Measurements from ENCODE around the gene MVB12B. TPM values are rescaled to one million over a fixed set of nuclear protein-coding genes. Genes with fewer than 3 reads are reported as not detected.

MVB12B gene
- total RNA-seq, 2 experiments from 2014 or later, result 14.3 to 15.3 TPM

GRCh38 chr9:126532019-126532462, 205.4 kb downstream of the MVB12B start:
- no peaks in the 10 kb centered on the region for H3K4me1 Mint-ChIP-seq (ENCODE audit: low read depth)
- H3K4me3 Mint-ChIP-seq, result no peak overlapping the region
- H3K27me3 Mint-ChIP-seq, result peaks cover 11% of the 10 kb centered on the region
- H3K4me3 ChIP-seq (ENCODE audit: low read length), result no peak overlapping the region
- H3K27ac ChIP-seq (ENCODE audit: low read depth in 1 of 2, low read length in 2 of 2), result no peak overlapping the region
- H3K4me1 ChIP-seq (ENCODE audit: insufficient read depth, low read length), result peaks cover 2% of the 10 kb centered on the region
- POLR2A ChIA-PET, result no interaction called here
- H3K36me3 Mint-ChIP-seq (ENCODE audit: low read depth), result no peaks in the 10 kb centered on the region
- CTCF ChIA-PET, result no interaction called here
- ATAC-seq (ENCODE audit: poor library complexity) (no peak), DNase-seq (no peak)
- H3K27ac Mint-ChIP-seq, result no peak overlapping the region
- TF ChIP-seq CTCF (IDR thresholded peaks at IDR 0.05), result no peak
- no peaks in the 10 kb centered on the region for H3K9me3 ChIP-seq (ENCODE audit: control insufficient read depth in 1 of 2, insufficient read depth in 1 of 2, low read length in 2 of 2)
- H3K36me3 ChIP-seq (ENCODE audit: insufficient read depth, low read length), result no peaks in the 10 kb centered on the region
- intact Hi-C loops (cut with DNase I, micrococcal nuclease), result no loop called here
- peaks cover 0 to 3% of the 10 kb centered on the region in 2 experiments for H3K27me3 ChIP-seq (ENCODE audit: control insufficient read depth in 1 of 2, insufficient read depth in 2 of 2, low read length in 2 of 2)
- no peaks in the 10 kb centered on the region for H3K9me3 Mint-ChIP-seq

GRCh38 chr9:126532489-126532888, 205.9 kb downstream of the MVB12B start:
- Mint-ChIP-seq H3K4me1 (ENCODE audit: low read depth) (no peaks in the 10 kb centered on the region), H3K27me3 (peaks cover 11% of the 10 kb centered on the region), H3K9me3 (no peaks in the 10 kb centered on the region), H3K36me3 (ENCODE audit: low read depth) (no peaks in the 10 kb centered on the region), H3K27ac (no peak overlapping the region), H3K4me3 (no peak overlapping the region)
- no peak overlapping the region for H3K4me3 ChIP-seq (ENCODE audit: low read length)
- ATAC-seq (ENCODE audit: poor library complexity) (no peak), DNase-seq (no peak)
- no peak for TF ChIP-seq CTCF (IDR thresholded peaks at IDR 0.05)
- H3K9me3 ChIP-seq (ENCODE audit: control insufficient read depth in 1 of 2, insufficient read depth in 1 of 2, low read length in 2 of 2), result no peaks in the 10 kb centered on the region
- POLR2A ChIA-PET, result no interaction called here
- no peaks in the 10 kb centered on the region for H3K36me3 ChIP-seq (ENCODE audit: insufficient read depth, low read length)
- CTCF ChIA-PET, result no interaction called here
- intact Hi-C loops (cut with DNase I, micrococcal nuclease), result no loop called here
- no peak overlapping the region for H3K27ac ChIP-seq (ENCODE audit: low read depth in 1 of 2, low read length in 2 of 2)
- H3K4me1 ChIP-seq (ENCODE audit: insufficient read depth, low read length), result peaks cover 2% of the 10 kb centered on the region
- peaks cover 0 to 3% of the 10 kb centered on the region in 2 experiments for H3K27me3 ChIP-seq (ENCODE audit: control insufficient read depth in 1 of 2, insufficient read depth in 2 of 2, low read length in 2 of 2)

- TF ChIP-seq CTCF (IDR thresholded peaks at IDR 0.05), result no peak
- H3K4me1 ChIP-seq (ENCODE audit: insufficient read depth, low read length), result peaks cover 2% of the 10 kb centered on the region
- no peaks in the 10 kb centered on the region for H3K36me3 ChIP-seq (ENCODE audit: insufficient read depth, low read length)
- H3K27ac ChIP-seq (ENCODE audit: low read depth in 1 of 2, low read length in 2 of 2), result no peak overlapping the region
- ChIA-PET POLR2A (interaction anchor here (0.6 kb wide), 1 partner anchor 12 kb away, joined by 3 read pairs; no protein-coding TSS in a partner anchor), CTCF (no interaction called here)
- Mint-ChIP-seq H3K4me3 (no peak overlapping the region), H3K36me3 (ENCODE audit: low read depth) (no peaks in the 10 kb centered on the region), H3K9me3 (no peaks in the 10 kb centered on the region), H3K27me3 (peaks cover 11% of the 10 kb centered on the region), H3K4me1 (ENCODE audit: low read depth) (no peaks in the 10 kb centered on the region), H3K27ac (no peak overlapping the region)
- no peak overlapping the region for H3K4me3 ChIP-seq (ENCODE audit: low read length)
- H3K9me3 ChIP-seq (ENCODE audit: control insufficient read depth in 1 of 2, insufficient read depth in 1 of 2, low read length in 2 of 2), result no peaks in the 10 kb centered on the region
- intact Hi-C loops (cut with DNase I, micrococcal nuclease), result no loop called here
- ATAC-seq (ENCODE audit: poor library complexity), result no peak
- peaks cover 0 to 3% of the 10 kb centered on the region in 2 experiments for H3K27me3 ChIP-seq (ENCODE audit: control insufficient read depth in 1 of 2, insufficient read depth in 2 of 2, low read length in 2 of 2)
- no peak for DNase-seq
These were observed 206.6 kb downstream of the MVB12B start for GRCh38 chr9:126532951-126533925.

Measured in CD4-positive, alpha-beta T cell (primary cell).